PC-3 (cell line): ENCODE measurements around the gene CUEDC1. TPM values are rescaled to one million over a fixed set of nuclear protein-coding genes. Genes with fewer than 3 reads are reported as not detected.

Experiments used
- ATAC-seq: fragments of 200-7000 bp; cut with Tn5 transposase; 2 replicates; pipeline ENCODE4 v1.9.1; 2020; ENCODE audit warnings: mild to moderate bottlenecking, moderate library complexity
- BruUV-seq: library from RNA; stranded (reverse); fragments of 400-500 nt; replicated peaks from 2 replicates; lab custom pipeline; 2021; lab: Mats Ljungman, UMichigan
- CTCF ChIA-PET: fragments of 300-600 bp; sonication (Branson Sonifier 250); formaldehyde crosslinking; loops from one replicate; lab custom pipeline; 2022; ENCODE audit warnings: antibody characterized with exemption; lab: Charles Lee
- POLR2A ChIA-PET: fragments of 300-600 bp; sonication (Branson Sonifier 250); formaldehyde crosslinking; loops from one replicate; lab custom pipeline; 2022; ENCODE audit warnings: antibody characterized with exemption; ENCODE audit not compliant: unreplicated experiment; lab: Charles Lee
- DNase-seq: peaks from one replicate; pipeline ENCODE4 v3.0.0-alpha.2; 2015
- H2AFZ ChIP-seq: fragments of 300-600 bp; sonication (generic); 2 replicates; pipeline ENCODE4 v1.6.0; 2016; ENCODE audit warnings: antibody characterized with exemption, low read length
- H3F3A ChIP-seq: fragments of 300-600 bp; sonication (generic); one replicate; pipeline ENCODE4 v1.6.0; 2017; ENCODE audit warnings: antibody characterized with exemption, low read length, control low read depth, mild to moderate bottlenecking; ENCODE audit not compliant: unreplicated experiment
- H3K27ac ChIP-seq: fragments of 300-600 bp; sonication (generic); 2 replicates; pipeline ENCODE4 v1.5.1; 2016; ENCODE audit warnings: mild to moderate bottlenecking, low read length
- H3K27me3 ChIP-seq: fragments of 300-600 bp; sonication (generic); 2 replicates; pipeline ENCODE4 v1.6.1; 2016; ENCODE audit warnings: low read length, mixed read lengths
- H3K36me3 ChIP-seq: fragments of 300-600 bp; sonication (generic); 2 replicates; pipeline ENCODE4 v1.6.1; 2016; ENCODE audit warnings: low read depth, mixed run types, low read length, mixed read lengths
- H3K4me1 ChIP-seq: fragments of 300-600 bp; sonication (generic); 2 replicates; pipeline ENCODE4 v1.5.1; 2016; ENCODE audit warnings: low read length; ENCODE audit not compliant: insufficient read depth
- H3K4me2 ChIP-seq: fragments of 300-600 bp; sonication (generic); 2 replicates; pipeline ENCODE4 v1.6.0; 2016; ENCODE audit warnings: low read length
- H3K4me3 ChIP-seq: fragments of 300-600 bp; sonication (generic); 2 replicates; pipeline ENCODE4 v1.5.1; 2016; ENCODE audit warnings: mild to moderate bottlenecking, low read length, mixed read lengths
- H3K79me2 ChIP-seq: fragments of 300-600 bp; sonication (generic); 2 replicates; pipeline ENCODE4 v1.6.1; 2017; ENCODE audit warnings: low read length, mixed read lengths
- H3K9ac ChIP-seq: fragments of 300-600 bp; sonication (generic); 2 replicates; pipeline ENCODE4 v1.6.0; 2016; ENCODE audit warnings: mild to moderate bottlenecking, low read length
- H3K9me2 ChIP-seq: fragments of 300-600 bp; sonication (generic); replicated peaks from 2 replicates; pipeline ENCODE4 v1.6.1; 2016; ENCODE audit warnings: mixed run types, low read length, mixed read lengths
- H3K9me3 ChIP-seq: fragments of 300-600 bp; sonication (generic); 2 replicates; pipeline ENCODE4 v1.6.1; 2016; ENCODE audit warnings: low read length, mixed read lengths
- H4K20me1 ChIP-seq: fragments of 300-600 bp; sonication (generic); 2 replicates; pipeline ENCODE4 v1.6.1; 2016; ENCODE audit warnings: low read length, mixed read lengths
- EZH2 ChIP-seq: fragments of 300-600 bp; sonication (generic); IDR thresholded peaks from one replicate; pipeline ENCODE4 v1.6.1; 2017; ENCODE audit warnings: antibody characterized with exemption, mild to moderate bottlenecking, low read length; ENCODE audit not compliant: unreplicated experiment
- EZH2phosphoT487 ChIP-seq: fragments of 300-600 bp; sonication (generic); IDR thresholded peaks from 2 replicates; pipeline ENCODE4 v1.6.1; 2018; ENCODE audit warnings: mild to moderate bottlenecking, antibody characterized with exemption, low read length, borderline replicate concordance
- intact Hi-C: fragments of 100-400 bp; cut with micrococcal nuclease; formaldehyde crosslinking; loops from 2 replicates; pipeline ENCODE4 v1.9.0; 2023
- total RNA-seq: library from RNA; depleted of rRNA; stranded (reverse); fragments of >200 nt; gene quantifications from 2 replicates; pipeline ENCODE4 v1.2.3, GENCODE V29; 2014
- TF ChIP-seq, protein P1 (sequence below): fragments of 300-600 bp; sonication (generic); conservative IDR thresholded peaks from 2 replicates; pipeline ENCODE4 v1.5.1; 2017; ENCODE audit warnings: antibody characterized with exemption, low read depth, mild to moderate bottlenecking, low read length

The CUEDC1 gene
- total RNA-seq, 1 experiment from 2014 or later, result 31.6 TPM

DNA sequence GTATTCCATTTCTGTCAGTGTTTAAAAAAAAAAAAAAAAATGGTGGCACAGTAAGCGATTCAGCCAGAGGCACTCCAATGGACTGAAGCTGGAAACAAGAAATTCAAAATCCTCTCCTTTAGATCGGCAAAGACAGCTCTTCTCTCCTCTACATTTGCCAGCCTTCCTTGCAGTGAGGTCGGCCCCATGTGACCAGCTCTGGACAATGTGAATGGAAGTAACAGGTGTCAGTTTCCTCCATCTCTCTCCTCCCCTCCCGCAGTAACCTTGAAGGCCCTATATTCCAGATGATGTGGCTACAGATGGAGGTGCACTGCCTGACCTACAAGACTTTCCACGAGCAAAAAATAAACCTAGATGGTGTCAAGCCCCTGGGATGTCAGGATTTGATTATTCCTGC is 15.0 kb downstream of the CUEDC1 start:
- no TSS peak for BruUV-seq
- peak; percentile 2 for ATAC-seq
- intact Hi-C loops, result no loop called here
- Histone ChIP-seq H3K27ac (peak overlapping the region; percentile 52), H3K79me2 (peaks cover 88% of the 10 kb centered on the region), H3K4me1 (peaks cover 67% of the 10 kb centered on the region), H3K27me3 (no peaks in the 10 kb centered on the region), H3K36me3 (no peaks in the 10 kb centered on the region), H3K9me3 (no peaks in the 10 kb centered on the region), H3K9ac (no peak overlapping the region), H4K20me1 (no peaks in the 10 kb centered on the region), H3K4me2 (peak overlapping the region; percentile 26), H3K4me3 (no peak overlapping the region), H2AFZ (no peak overlapping the region), H3F3A (no peaks in the 10 kb centered on the region), H3K9me2 (no peaks in the 10 kb centered on the region)
- ChIA-PET CTCF (interaction anchor here (1.5 to 1.6 kb wide), 2 partner anchors 16 to 59 kb away, joined by 3 read pairs; partner anchors contain the start of gene CUEDC1), POLR2A (interaction anchor here (1.1 to 1.4 kb wide), 2 partner anchors 48 to 61 kb away, joined by 3 to 5 read pairs; partner anchors contain the start of gene VEZF1)
- TF ChIP-seq EZH2, result no peak
- no peak for TF ChIP-seq EZH2phosphoT487
- TF ChIP-seq, protein P1, sequence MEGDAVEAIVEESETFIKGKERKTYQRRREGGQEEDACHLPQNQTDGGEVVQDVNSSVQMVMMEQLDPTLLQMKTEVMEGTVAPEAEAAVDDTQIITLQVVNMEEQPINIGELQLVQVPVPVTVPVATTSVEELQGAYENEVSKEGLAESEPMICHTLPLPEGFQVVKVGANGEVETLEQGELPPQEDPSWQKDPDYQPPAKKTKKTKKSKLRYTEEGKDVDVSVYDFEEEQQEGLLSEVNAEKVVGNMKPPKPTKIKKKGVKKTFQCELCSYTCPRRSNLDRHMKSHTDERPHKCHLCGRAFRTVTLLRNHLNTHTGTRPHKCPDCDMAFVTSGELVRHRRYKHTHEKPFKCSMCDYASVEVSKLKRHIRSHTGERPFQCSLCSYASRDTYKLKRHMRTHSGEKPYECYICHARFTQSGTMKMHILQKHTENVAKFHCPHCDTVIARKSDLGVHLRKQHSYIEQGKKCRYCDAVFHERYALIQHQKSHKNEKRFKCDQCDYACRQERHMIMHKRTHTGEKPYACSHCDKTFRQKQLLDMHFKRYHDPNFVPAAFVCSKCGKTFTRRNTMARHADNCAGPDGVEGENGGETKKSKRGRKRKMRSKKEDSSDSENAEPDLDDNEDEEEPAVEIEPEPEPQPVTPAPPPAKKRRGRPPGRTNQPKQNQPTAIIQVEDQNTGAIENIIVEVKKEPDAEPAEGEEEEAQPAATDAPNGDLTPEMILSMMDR, result no peak
- DNase-seq, result no peak

DNA sequence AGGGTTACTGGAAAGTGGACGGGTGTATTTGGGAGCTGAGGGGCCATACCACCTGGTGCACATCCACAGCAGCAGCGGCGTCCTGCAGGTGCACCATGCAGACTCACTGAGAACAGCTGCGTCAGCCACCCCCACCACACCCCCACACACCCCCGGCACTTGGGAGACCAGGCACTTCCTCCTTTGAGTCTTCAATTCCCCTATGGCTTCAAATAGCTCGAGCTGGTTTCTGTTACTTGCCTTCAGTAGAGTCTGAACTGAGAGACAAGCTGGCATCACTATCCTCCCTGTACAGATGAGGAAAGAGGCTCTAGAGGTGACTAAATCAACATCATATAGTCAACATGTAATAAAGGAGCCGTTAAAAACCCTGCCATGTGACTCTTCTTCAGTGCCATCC is 15.4 kb downstream of the CUEDC1 start:
- POLR2A ChIA-PET, result interaction anchor here (1.1 kb wide), 1 partner anchor 61 kb away, joined by 3 read pairs; no protein-coding TSS in a partner anchor
- Histone ChIP-seq H3K79me2 (peaks cover 84% of the 10 kb centered on the region), H3K9me3 (no peaks in the 10 kb centered on the region), H3K4me3 (no peak overlapping the region), H4K20me1 (no peaks in the 10 kb centered on the region), H3K9me2 (no peaks in the 10 kb centered on the region), H2AFZ (no peak overlapping the region), H3K4me2 (peak overlapping the region; percentile 26; the same call in 1 of the 2 replicates), H3K9ac (no peak overlapping the region), H3K4me1 (peaks cover 69% of the 10 kb centered on the region), H3K27me3 (no peaks in the 10 kb centered on the region), H3F3A (no peaks in the 10 kb centered on the region), H3K27ac (peak overlapping the region; percentile 52), H3K36me3 (no peaks in the 10 kb centered on the region)
- DNase-seq (no peak), ATAC-seq (no peak)
- TF ChIP-seq EZH2phosphoT487 (no peak), EZH2 (no peak)
- TF ChIP-seq, protein P1, result no peak
- no TSS peak for BruUV-seq
- CTCF ChIA-PET, result interaction anchor here (1.5 to 1.6 kb wide), 2 partner anchors 16 to 60 kb away, joined by 3 read pairs; partner anchors contain the start of gene CUEDC1
- intact Hi-C loops, result no loop called here

DNA sequence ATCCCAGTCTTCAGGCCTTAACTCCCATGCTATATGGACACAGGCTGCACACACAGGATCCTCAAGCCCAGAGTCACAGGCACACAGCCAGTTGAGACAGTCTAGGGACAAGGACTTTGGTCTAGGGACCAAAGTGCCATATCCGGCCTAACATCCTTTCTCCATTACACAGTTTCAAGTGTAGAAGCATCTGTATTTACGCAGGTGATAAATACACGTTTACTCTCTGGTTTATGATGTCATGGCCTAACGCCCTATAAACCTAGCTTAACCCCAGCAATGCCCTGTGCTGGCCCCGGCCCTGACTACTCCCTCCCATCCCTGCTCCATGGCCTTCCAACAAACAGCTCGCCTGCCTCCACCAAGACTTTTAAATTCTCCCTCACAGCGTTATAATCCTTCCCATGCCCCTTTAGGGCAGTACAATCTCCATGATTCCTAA is 17.1 kb downstream of the CUEDC1 start:
- H3K4me3 ChIP-seq, result no peak overlapping the region
- no peak for TF ChIP-seq EZH2
- TF ChIP-seq EZH2phosphoT487, result no peak
- TF ChIP-seq, protein P1, result no peak
- CTCF ChIA-PET, result no interaction called here
- no peaks in the 10 kb centered on the region for H3K27me3 ChIP-seq
- no peak overlapping the region for H2AFZ ChIP-seq
- H3K27ac ChIP-seq, result 0 out of 2 replicates have a peak overlapping the region, but pooled peaks have one; percentile 3
- H3K9ac ChIP-seq, result no peak overlapping the region
- no peaks in the 10 kb centered on the region for H3K36me3 ChIP-seq
- no peak overlapping the region for H3K4me2 ChIP-seq
- no peak for ATAC-seq
- no peaks in the 10 kb centered on the region for H3K9me2 ChIP-seq
- BruUV-seq, result no TSS peak
- peaks cover 76% of the 10 kb centered on the region for H3K4me1 ChIP-seq
- no peaks in the 10 kb centered on the region for H4K20me1 ChIP-seq
- intact Hi-C loops, result no loop called here
- no peaks in the 10 kb centered on the region for H3K9me3 ChIP-seq
- H3K79me2 ChIP-seq, result peaks cover 85% of the 10 kb centered on the region
- DNase-seq, result no peak
- H3F3A ChIP-seq, result no peaks in the 10 kb centered on the region
- POLR2A ChIA-PET, result no interaction called here
